ENCODE results near the gene CYP27C1.

The CYP27C1 gene

DNA sequence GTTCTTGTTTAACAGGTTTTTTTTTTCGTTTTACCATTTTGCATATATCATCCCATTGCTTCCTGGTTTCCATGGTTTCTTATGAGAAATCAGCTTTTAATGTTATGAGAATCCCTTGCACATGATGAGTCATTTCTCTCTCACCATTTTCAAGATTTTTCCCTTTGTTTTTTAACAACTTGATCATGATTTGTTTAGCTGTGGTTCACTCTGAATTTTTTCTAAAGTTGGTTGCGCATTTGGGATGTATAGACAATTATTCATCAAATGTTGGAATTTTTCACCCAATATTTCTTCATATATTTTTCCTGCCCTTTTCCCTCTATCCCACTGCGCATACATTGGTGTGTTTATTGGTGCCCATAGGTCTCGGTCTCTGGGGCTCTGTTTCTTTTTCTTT is 70.7 kb downstream of the CYP27C1 start:
- Histone ChIP-seq H2AFZ (ENCODE audit: low read depth, low read length, severe bottlenecking) (no peak overlapping the region), H3K27me3 (ENCODE audit: low read length) (no peaks in the 10 kb centered on the region), H3K9me2 (replicated peaks; ENCODE audit: insufficient read depth, low read length) (no peaks in the 10 kb centered on the region), H3K9me3 (ENCODE audit: insufficient read depth, low read length) (no peaks in the 10 kb centered on the region), H3F3A (ENCODE audit: insufficient read depth) (no peaks in the 10 kb centered on the region), H3K4me3 (ENCODE audit: insufficient read depth, low read length, poor library complexity, severe bottlenecking) (no peak overlapping the region), H3K79me2 (ENCODE audit: insufficient read depth, low read length) (no peaks in the 10 kb centered on the region), H3K27ac (ENCODE audit: low read depth, low read length) (no peak overlapping the region), H3K9ac (ENCODE audit: low read length) (no peak overlapping the region), H3K4me2 (ENCODE audit: low read depth, low read length, poor library complexity, severe bottlenecking) (no peak overlapping the region), H3K36me3 (ENCODE audit: low read length) (no peaks in the 10 kb centered on the region), H4K20me1 (ENCODE audit: low read depth, low read length) (no peaks in the 10 kb centered on the region)
- no peak for TF ChIP-seq CTCF (IDR thresholded peaks at IDR 0.05; ENCODE audit: insufficient read depth, low read length, poor library complexity, severe bottlenecking)
- no peak for TF ChIP-seq EZH2phosphoT487 (conservative IDR thresholded peaks at IDR 0.05; ENCODE audit: low read length)

DNA sequence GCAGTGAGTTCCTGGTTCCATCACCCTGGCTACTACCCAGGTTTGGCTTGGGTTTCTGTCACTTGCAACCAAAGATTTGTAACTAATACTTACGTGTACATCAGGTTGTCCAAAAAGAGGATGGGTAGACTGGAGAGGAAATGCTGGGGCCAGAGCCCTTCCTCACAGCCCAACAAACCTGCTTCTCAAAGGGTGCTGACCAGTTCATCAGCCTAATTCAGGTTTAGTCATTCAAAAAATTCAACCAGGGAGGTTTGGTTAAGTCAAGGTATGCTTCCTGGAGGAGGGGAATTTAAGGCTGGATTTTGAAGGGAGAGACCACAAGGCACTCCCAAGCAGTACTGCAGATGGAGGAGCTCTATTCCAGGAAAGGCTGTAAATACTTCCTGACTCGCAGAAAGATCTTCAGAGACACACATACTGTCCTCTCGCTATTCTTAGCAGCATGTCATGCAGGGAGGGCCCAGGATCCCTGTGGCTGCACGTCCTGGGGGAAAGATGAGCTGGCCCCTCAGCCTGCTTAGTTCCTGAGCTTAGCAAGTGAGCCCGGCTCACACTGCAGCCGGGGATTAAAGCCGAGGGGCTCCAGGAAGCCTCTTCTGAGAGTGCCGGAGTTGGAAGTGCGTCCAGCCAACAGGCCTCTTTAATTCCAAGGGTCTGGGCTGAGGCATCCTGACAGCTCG is 73.1 kb downstream of the CYP27C1 start:
- no peak for TF ChIP-seq CTCF (IDR thresholded peaks at IDR 0.05; ENCODE audit: insufficient read depth, low read length, poor library complexity, severe bottlenecking)
- TF ChIP-seq EZH2phosphoT487 (conservative IDR thresholded peaks at IDR 0.05; ENCODE audit: low read length) = no peak
- H3K9ac ChIP-seq (ENCODE audit: low read length) = no peak overlapping the region
- no peaks in the 10 kb centered on the region for H4K20me1 ChIP-seq (ENCODE audit: low read depth, low read length)
- H3F3A ChIP-seq (ENCODE audit: insufficient read depth) = no peaks in the 10 kb centered on the region
- no peak overlapping the region for H3K4me3 ChIP-seq (ENCODE audit: insufficient read depth, low read length, poor library complexity, severe bottlenecking)
- H3K27ac ChIP-seq (ENCODE audit: low read depth, low read length) = no peak overlapping the region
- H3K9me3 ChIP-seq (ENCODE audit: insufficient read depth, low read length) = no peaks in the 10 kb centered on the region
- no peak overlapping the region for H3K4me2 ChIP-seq (ENCODE audit: low read depth, low read length, poor library complexity, severe bottlenecking)
- H3K36me3 ChIP-seq (ENCODE audit: low read length) = no peaks in the 10 kb centered on the region
- H2AFZ ChIP-seq (ENCODE audit: low read depth, low read length, severe bottlenecking) = no peak overlapping the region
- H3K27me3 ChIP-seq (ENCODE audit: low read length) = no peaks in the 10 kb centered on the region
- H3K9me2 ChIP-seq (replicated peaks; ENCODE audit: insufficient read depth, low read length) = no peaks in the 10 kb centered on the region
- no peaks in the 10 kb centered on the region for H3K79me2 ChIP-seq (ENCODE audit: insufficient read depth, low read length)

DNA sequence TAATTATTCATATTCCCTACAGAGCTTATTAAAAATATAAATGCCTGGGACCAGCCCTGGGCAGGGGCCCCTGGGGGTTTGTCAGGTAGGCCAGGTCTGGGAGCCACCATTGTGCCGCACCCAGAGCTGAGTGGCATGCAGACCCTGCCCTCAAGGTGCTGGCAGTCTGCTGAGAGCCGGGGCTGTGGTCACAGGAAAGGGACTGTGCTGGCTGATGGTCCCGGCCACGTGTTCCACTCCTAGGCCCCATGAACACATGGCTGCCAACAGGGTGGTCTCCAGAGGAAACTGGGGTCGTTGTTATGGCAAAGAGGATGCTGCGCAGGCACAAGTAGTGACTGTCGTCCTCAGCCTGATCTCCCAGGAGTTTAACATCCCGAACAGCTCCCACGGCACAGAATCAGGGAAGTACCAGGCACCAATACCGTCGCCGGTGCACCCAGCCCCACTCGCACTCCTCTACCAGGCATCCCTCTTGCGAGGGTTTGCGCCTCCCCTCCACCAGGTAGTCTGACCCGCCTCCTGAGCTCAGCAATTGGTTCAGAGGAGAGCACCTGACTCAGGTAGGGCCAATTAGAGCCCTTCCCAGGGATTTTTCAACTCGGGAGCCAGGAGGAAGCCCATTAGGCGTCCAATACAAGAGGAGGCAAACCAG is 73.9 kb downstream of the CYP27C1 start:
- Histone ChIP-seq H2AFZ (ENCODE audit: low read depth, low read length, severe bottlenecking) (no peak overlapping the region), H3K9ac (ENCODE audit: low read length) (no peak overlapping the region), H3F3A (ENCODE audit: insufficient read depth) (no peaks in the 10 kb centered on the region), H3K27me3 (ENCODE audit: low read length) (no peaks in the 10 kb centered on the region), H3K4me2 (ENCODE audit: low read depth, low read length, poor library complexity, severe bottlenecking) (no peak overlapping the region), H3K4me3 (ENCODE audit: insufficient read depth, low read length, poor library complexity, severe bottlenecking) (no peak overlapping the region), H3K9me3 (ENCODE audit: insufficient read depth, low read length) (no peaks in the 10 kb centered on the region), H4K20me1 (ENCODE audit: low read depth, low read length) (no peaks in the 10 kb centered on the region), H3K9me2 (replicated peaks; ENCODE audit: insufficient read depth, low read length) (no peaks in the 10 kb centered on the region), H3K27ac (ENCODE audit: low read depth, low read length) (no peak overlapping the region), H3K79me2 (ENCODE audit: insufficient read depth, low read length) (no peaks in the 10 kb centered on the region), H3K36me3 (ENCODE audit: low read length) (no peaks in the 10 kb centered on the region)
- no peak for TF ChIP-seq CTCF (IDR thresholded peaks at IDR 0.05; ENCODE audit: insufficient read depth, low read length, poor library complexity, severe bottlenecking)
- no peak for TF ChIP-seq EZH2phosphoT487 (conservative IDR thresholded peaks at IDR 0.05; ENCODE audit: low read length)
